ENCODE data around the gene CDH4.
A peak's percentile ranks its signal among the peaks of the same experiment; 100 is the strongest.
"Not testable (repeated sequence)": the region's sequence is repeated elsewhere in the genome, so short reads cannot be mapped to it uniquely, and the experiment has no call there.

CDH4 gene

DNA sequence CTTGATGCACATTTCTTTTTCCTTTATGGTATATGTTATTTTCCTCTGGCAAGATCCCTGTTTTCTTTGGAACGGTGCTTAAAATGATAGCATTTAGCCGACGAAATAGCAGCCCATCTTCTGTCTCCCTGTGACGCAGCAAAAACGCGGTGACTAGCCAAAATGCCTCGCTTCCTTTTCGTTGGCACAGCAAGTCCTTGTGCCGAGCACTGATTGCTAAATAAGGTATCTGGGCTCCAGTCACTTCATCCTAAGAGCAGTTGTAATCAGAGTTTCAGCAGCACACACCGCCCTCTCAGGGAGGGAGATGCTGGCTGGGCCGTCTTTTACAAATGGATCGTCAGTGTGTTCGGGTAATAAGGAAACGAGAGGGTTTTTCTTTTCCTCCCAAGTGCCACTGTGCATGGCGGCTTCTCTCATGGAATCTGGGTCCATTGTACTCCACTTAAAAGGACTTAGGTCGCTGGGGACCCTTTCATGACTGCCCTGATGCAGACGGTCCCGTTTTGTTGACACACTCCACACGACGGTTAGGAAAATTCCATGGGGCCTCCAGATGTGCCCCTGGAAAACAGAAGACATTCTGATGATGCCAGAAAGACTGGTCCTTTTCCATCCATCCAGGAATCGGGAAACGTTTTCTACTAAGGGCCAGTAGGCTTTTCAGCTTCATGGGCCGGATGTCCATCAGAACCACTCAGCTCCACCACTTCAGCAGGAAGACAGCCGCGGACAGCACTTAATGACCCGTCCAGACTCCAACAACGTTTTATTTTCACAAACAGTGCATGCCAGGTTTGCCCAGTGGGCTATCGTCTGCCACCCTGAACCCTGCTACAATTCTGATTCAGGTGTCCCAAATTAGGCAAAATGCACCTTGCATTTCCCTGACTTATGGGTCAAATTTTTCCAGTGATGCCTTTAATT lies 185.5 kb downstream of the CDH4 start:
- DNase-seq, result peak in 26 of 51 donors; percentile 10 to 79 (median 34)

DNA sequence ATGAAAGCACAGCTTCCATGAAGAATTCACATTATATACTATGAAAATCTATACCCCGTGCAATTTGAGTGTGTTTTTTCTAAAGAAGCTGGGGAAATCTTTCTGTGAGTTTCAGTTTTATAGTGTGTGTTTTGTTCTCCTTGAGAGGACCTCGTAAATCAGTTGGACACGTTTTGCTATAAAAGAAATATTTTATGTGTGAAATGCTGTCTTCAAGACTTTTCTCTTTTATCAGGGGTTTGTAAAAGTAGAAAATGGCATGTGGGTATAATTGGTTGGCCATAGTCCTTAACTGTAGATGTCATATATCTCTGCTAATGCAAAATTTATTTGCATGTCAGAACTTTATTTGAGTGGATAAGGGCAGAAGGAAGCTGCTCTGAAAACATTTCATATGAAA lies 186.2 kb downstream of the CDH4 start:
- no peak for DNase-seq

DNA sequence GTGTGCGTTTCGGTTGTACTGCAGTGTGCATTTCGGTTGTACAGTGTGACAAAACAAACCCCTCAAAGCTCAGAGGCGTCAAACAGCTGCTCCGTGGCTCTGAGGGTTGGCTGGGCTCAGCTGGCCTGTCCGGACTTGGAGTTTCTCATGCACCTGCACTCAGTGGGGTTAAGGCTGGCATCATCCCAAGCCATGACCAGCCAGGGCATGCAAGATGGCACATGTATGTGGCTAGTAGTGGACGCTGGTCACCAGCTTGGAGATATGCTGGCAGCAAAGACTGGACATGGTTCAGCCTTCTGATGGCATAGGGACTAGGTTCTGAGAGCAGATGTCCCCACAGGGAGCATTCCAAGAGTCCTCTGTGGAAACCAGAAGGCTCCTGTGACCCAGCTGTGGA lies 187.2 kb downstream of the CDH4 start:
- DNase-seq, result no peak

DNA sequence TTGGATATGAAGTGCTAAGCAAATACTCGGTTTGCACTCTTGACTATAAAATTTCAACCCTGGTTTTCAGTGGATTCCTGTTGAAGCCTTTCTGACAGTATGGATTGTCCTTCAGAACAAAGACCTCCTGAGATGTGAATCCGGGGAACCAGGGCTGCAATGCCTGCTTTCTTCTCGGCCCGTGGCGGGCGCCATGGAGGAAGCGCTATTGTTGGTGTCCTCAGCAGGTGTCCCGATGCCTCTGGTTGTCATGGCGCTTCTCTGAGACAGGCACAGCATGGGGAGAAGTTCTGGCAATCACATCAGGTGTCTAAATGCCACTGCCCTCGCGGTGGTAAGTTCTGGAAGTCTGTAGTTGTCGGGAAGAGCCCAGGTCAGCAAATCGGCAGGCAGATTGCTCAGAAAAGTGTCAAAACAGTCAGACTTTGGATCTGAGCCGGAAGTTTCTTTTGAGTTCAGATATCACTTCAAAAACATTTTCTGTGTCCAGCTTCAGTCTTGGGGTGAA lies 188.5 kb downstream of the CDH4 start:
- no peak for DNase-seq

DNA sequence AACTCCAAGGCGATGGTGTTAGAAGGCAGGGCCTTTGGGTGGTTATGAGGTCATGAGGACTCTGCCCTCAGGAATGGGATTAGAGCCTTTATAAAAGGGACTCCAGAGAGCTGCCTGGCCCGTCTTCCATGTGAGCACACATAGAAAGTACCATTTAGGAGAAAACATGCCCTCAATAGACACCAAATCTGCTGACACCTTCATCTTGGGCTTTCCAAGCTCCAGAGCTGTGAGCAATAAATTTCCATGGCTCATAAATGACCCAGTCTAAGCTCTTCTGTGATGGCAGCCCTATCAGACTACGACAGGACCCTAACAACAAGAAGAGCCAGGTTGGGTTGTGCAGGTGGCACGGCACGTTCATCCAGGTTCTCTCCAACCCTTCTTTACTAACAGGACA lies 189.5 kb downstream of the CDH4 start:
- DNase-seq, result no peak

DNA sequence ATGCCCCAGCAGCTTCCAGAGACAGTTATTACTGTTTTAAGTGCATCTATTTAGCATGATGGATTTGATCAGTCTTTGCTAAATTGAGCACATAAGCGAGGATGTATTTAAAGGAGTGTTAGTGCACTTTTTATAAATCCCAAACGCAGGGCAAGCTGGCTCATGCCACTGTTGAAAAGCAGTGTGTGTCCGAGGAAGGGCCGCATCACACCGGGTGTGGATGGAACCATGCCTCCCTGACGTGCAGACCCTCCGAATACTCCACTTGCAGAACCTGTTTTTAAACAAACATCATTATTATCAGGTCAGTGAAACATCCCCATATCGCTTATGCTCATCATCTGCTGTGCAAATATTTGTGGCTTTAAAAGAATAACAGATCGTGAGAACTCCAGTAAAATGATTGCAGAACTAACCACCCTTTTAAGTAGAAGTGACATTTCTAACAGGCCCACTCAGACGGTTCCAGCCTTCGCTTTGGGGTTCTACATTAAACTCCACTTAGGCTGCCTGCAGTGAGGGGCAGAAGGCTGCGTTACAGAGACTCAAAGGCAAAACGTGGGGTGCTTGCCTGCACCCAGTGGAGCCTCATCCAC lies 190.1 kb downstream of the CDH4 start:
- DNase-seq, result no peak

DNA sequence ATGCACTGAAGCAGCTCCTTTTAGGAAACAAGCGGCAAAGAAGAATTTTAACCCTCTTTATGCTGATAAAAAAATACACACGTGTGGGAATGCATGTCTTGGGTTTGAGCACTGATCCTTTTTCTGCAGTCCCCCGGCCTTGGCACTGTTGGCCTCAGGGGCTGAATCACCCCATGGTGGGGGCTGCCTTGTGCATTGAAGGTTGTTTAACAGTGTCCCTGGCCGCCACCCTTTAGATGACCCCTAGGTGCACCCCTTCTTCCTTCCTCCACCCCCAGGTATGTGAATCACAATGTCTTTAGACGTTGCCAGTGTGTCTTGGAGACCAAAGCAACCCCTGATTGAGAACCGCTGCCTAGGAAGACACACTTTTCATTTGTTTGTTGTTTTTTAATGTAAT lies 190.7 kb downstream of the CDH4 start:
- no peak for DNase-seq

DNA sequence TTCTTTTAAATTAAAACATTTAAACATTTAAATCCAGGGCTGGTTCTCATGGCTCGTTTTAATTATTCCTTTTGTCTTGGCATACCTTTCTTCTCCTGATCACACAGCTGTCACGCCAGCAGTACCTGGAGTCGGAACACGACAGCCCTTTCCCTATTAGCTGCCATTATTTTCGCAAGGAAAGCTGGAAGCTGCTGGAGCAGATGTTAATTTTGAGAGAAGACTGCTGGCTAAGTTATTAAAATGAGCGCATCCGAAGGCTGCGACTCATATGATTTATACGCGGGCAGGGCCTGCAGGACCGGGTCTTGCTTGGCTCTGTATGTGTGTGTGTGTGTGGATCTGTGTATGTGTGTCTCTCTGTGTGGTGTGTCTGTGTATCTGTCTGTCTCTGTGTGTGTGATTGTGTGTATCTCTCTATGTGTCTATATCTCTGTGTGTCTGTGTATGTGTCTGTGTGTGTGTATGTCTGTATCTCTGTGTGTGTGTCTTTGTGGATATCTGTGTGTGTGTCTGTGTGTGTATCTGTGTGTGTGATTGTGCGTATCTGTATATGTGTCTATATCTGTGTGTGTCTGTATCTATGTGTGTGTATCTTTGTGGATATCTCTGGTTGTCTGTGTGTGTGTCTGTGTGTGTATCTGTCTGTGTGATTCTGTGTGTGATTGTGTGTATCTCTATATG lies 191.5 kb downstream of the CDH4 start:
- DNase-seq, result no peak

DNA sequence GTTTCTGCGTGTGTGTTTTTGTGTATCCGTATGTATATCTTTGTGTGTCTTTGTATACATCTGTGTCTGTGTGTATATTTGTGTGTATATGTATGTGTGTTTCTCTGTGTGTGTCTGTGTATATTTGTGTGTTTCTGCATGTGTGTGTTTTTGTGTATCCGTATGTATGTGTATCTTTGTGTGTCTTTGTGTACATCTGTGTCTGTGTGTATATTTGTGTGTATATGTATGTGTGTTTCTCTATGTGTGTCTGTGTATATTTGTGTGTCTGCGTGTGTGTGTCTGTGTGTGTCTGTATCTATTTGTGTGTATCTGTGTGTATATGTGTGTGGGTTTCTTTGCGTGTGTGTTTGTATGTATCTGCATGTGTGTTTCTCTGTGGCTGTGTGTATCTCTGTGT lies 192.6 kb downstream of the CDH4 start:
- DNase-seq, result no peak

DNA sequence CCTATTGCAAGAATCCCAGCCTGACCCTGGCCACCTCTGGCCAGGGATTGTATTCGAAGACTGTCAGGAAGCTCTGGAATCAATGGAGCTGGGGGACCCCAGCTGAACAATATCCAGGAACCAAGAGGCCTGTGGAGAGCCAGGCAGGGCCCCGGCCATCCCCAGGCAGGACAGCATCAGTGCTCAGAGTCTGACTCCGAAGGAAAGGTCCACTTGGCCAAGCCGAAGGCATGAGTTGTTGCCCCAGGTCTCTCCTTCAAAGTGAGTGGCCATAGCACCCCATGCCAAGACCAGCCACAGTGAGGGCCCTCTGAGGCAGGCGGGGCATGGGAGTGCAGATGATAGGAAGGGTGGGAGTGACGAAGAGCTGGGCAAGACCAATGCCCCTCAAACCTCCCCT lies 193.1 kb downstream of the CDH4 start:
- no peak for DNase-seq

DNA sequence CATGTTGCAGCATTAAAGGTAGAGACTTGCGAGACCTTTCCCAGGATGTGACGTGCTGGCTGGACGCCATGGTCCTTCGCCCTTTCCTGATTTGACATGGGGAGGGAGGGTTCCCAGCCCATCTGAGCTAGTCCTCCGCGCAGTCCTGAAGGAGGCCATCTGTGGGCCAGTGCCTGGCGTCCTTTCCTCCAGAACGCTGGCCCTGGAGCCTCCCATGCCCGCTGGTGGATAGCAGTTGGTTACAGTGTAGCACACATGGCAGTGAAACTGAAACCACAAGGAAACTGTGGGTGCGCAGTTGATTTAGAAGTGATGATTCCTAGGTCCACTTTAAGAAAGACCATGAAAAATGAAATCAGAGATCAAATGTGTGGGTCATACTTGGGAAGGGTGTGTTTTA lies 193.7 kb downstream of the CDH4 start:
- DNase-seq, result no peak

DNA sequence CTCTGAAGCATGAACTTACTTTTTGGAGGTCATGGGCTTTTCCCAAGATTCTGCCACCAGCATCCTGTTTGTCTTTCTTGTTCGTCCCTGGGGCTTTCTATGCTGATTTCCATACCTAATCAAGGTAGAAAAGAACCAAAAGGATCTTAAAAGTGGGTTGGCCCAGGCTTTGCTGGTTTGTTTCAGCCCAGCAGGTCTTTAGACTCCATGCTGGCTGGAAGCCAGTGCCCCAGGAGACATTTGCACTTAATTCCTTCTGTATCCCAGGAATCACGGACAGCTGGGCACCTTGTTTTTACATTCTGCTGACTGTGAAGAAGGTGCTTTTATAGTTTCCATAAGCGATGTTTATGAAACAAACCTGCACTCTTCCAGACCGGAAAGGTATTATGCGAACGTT lies 195.9 kb downstream of the CDH4 start:
- no peak for DNase-seq

DNA sequence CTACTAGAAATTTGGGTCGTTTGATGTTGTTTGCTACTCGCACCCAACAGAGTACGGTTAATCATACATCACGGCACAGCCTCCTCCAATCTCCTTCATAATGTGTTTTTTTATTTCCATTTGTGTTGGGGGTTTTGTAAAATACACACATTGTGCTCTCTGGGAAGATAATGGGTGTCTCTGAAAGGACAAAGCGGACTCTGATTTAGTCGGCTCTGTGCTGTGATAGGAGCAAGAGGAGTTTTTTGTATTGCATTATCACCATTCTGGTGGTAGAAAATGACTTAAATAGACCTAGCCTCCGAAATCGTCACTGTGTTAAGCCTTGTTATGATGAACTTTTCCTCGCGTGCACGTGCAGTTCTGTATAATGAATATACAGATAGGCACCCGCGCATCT lies 196.3 kb downstream of the CDH4 start:
- DNase-seq, result peak in 3 of 51 donors; percentile 4 to 23 (median 21)

DNA sequence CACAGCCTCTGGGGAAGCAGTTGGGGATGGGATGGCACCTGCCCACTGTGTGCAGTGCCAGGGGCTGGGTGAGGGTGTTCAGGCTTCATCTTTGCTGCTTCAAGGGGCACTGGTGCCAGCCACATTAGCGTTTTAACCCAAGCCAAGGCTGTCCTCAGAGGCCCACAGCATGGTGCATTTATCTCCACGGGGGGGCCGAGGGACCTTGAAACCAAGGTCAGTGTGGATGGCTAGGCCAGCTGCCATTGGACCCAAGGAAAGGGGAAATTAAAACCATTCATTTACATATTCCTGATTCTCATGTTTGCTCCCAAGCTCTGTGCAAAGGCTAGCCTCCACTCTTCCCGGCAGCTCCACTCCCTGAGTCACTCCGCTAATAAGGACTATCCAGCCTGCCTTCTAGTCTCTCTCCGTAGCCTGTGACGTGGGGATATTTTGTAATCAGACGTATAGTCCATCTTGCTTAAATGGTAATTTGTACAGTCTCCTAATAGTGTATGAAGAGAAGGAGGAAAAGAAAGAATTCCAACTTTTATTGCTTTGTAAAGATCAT lies 197.1 kb downstream of the CDH4 start:
- DNase-seq, result peak in 1 of 51 donors; percentile 30

DNA sequence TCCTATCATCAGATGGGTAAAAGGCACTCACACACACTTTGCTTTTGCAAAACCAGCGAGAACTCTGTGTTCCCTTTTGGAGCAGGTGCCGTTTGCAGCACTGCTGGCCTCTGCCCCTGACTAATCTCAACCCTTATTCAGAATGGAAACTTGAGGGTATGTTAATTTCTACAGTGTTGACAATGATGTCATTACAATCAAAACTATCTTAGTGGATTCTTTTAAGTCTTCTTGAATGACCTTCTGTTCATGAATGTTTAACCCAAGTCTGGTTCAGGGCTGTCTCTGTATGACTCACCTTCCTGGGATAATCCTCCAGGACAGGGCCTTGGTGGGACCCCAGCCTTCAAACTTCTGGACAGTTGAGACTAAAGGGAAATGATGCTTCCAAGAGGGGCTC lies 197.9 kb downstream of the CDH4 start:
- DNase-seq, result no peak

DNA sequence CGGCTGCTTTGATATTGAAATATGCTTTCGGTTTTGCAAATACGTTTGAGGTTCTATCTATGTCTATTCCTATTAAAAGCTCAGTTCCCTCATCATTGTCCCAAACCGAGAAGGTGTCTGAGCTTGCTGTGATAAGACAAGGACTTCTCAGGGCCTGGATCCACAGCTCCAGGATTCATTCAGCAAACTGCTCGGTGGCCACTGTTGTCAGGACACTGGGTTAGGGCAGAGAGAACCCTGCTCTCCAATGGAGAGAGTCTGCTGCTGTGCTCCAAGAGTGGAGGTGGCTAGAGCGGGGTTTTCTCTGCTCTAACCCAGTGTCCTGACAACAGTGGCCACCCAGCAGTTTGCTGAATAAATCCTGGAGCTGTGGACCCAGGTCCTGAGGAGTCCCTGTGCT lies 198.5 kb downstream of the CDH4 start:
- DNase-seq, result no peak

DNA sequence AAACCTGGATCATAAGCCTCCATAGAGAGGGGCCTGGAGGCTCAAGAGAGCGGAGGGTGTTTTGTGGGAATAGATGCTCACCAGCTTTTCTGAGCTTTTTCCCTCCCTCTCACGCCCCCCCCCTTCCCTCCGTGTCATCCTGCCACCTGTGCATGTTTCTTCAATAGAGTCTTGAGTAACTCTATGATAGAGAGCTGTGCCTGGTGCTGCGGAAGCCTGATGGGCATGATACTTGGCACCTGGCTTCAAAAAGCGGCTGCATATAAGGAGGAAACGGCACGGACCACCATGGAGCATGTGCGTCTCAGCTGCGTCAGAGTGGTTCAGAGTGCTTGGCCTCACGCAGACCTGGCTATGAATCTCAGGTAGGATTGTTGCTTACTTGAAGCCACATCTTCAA lies 198.9 kb downstream of the CDH4 start:
- no peak for DNase-seq

DNA sequence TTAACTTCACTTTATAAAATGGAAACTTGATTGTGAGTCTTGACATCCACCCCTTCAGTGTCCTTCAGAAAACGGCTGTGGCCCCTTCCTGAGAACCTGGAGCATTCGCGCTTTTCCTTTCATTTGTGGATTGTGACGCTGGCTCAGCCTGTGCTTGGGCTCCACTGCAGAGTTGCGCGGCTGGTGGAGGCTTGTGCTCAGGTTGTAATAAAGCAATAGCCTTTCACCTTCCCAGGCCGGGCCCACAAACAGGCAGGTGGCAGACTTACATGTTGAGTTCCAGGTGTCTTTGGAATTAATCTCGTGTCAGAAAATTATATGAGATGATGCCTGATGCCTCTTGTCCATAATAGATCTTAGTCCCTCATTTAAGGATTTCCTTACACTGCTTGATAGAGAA lies 199.9 kb downstream of the CDH4 start:
- no peak for DNase-seq

DNA sequence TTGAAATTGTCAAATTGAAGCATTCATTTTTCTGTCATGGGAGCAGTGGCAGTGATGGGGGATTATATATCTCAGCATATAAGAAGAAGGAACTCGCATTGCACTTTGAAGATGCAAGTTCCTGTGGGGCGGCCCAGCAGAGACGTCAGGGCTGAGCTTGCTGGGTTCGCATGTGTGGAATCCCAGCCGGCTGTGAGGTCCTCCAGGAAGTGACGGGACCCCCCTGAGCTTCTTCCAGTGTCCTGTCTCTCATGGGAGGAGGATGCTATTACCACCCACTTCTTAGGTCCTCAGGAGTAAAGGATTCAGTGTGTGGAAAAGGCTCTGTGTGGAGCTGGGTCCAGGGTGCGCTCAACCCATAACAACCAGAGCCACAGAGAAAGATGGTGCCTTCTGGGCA lies 201.2 kb downstream of the CDH4 start:
- DNase-seq, result no peak

DNA sequence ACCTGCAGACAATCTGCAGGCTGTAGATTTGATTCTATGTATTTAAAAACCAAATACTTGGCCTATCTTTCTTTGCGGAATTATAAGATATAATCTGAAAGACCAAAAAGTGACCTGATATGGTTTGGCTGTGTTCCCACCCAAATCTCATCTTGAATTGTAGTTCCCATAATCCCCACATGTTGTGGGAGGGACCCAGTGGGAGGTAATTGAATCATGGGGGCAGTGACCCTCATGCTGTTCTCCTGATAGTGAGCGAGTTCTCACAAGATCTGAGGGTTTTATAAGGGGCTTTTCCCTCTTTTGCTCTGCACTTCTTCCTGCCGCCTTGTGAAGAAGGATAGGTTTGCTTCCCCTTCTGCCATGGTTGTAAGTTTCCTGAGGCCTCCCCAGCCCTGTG lies 201.6 kb downstream of the CDH4 start:
- DNase-seq, result not testable (repeated sequence)

DNA sequence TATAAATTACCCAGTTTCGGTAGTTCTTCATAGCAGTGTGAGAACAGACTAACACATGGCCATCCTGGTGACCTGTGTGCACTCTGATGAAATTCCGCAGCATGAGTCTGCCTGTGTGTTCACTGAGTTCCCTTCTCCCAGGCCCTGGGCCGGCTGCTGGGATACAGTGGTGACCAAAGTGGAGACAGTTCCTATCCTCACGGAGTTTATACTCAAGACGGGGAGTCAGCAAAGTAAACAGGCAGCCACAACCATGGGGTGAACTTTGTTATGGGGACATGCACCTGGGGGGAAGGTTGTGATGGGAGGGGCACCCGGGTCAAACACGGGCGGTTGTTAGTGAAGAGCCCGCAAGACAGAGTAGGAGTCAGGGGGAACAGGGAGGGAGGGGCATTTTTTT lies 202.0 kb downstream of the CDH4 start:
- no peak for DNase-seq
